Vagina (tissue), 2 donors: ENCODE results near the gene WNT2. TPM values are rescaled to one million over a fixed set of nuclear protein-coding genes. Genes with fewer than 3 reads are reported as not detected.

Experiments
- DNase-seq, 2 donors: peaks; one replicate each; pipeline ENCODE4 v3.0.0-alpha.2; 2017; ENCODE audit errors: extremely low spot score in 2 of 2
- H3K27ac ChIP-seq: fragments of 200-600 bp; sonication (generic); one replicate; pipeline ENCODE4 v1.5.1; 2019
- H3K27me3 ChIP-seq: fragments of 200-600 bp; sonication (generic); one replicate; pipeline ENCODE4 v1.5.1; 2019
- H3K36me3 ChIP-seq, 2 donors: fragments of 200-600 bp; sonication (generic); one replicate each; pipeline ENCODE4 v1.5.1; 2017 to 2019
- H3K4me1 ChIP-seq: fragments of 200-600 bp; sonication (generic); one replicate; pipeline ENCODE4 v1.5.1; 2019
- H3K4me3 ChIP-seq, 2 donors: fragments of 200-600 bp; sonication (generic); 1 replicate in 1 of 2; 2 replicates in 1 of 2; pipeline ENCODE4 v1.5.1; 2016 to 2019
- H3K9me3 ChIP-seq: fragments of 200-600 bp; sonication (generic); one replicate; pipeline ENCODE4 v1.5.1; 2019
- POLR2A ChIP-seq, 2 donors: fragments of 450-650 bp; IDR thresholded peaks; one replicate each; pipeline ENCODE4 v1.6.1; 2017; ENCODE audit warnings: antibody characterized with exemption in 2 of 2, mild to moderate bottlenecking in 2 of 2, moderate library complexity in 2 of 2
- POLR2AphosphoS5 ChIP-seq, 2 donors: sonication (generic); formaldehyde crosslinking; IDR thresholded peaks; one replicate each; pipeline ENCODE4 v1.9.0; 2017; ENCODE audit warnings: antibody characterized with exemption in 2 of 2, mild to moderate bottlenecking in 2 of 2, low read depth in 1 of 2; ENCODE audit not compliant: insufficient read depth in 1 of 2
- intact Hi-C: fragments of 100-400 bp; cut with DNase I; formaldehyde crosslinking; loops from one replicate; pipeline ENCODE4 v1.15.1; 2023
- total RNA-seq: library from RNA; depleted of rRNA; stranded (reverse); fragments of >200 nt; gene quantifications from one replicate; pipeline ENCODE4 v1.2.3, GENCODE V29; 2016
- TF ChIP-seq, protein P1 (sequence below), 3 experiments: fragments of 450-650 bp in 2 of 3; fragments of 200-600 bp in 1 of 3; sonication (generic) in 1 of 3; IDR thresholded peaks; one replicate each; pipeline ENCODE4 v1.5.1; 2017 to 2019; ENCODE audit warnings: antibody characterized with exemption in 3 of 3, mild to moderate bottlenecking in 2 of 3, moderate library complexity in 2 of 3

WNT2 gene
- total RNA-seq, 1 donor from 2014 or later = not detected

DNA sequence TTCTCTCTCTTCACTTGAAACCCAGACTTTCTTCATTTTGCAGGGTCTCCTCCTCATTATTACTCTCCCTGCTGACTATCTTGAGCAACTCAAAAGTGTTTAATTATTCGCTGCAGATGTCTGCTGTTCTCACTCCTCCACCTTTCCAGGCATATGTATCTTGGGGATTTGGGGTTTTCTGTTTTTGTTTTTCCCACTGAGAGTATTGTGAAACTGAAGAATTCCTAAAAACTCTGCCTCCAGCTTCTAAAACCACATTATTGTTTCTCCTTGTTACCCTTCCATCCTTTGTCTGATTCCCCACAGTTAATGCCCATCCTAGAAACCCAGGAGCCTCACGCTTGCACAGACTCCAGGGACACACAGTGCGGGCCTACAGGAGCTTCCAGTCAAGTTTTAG, 51.3 kb downstream of the WNT2 start:
- intact Hi-C loops = no loop called here
- no peak for DNase-seq
- peak overlapping the region; percentile 62 for H3K27ac ChIP-seq
- peaks cover 12% of the 10 kb centered on the region for H3K4me1 ChIP-seq
- no peaks in the 10 kb centered on the region for H3K9me3 ChIP-seq
- H3K4me3 ChIP-seq = no peak overlapping the region
- H3K36me3 ChIP-seq = no peaks in the 10 kb centered on the region
- TF ChIP-seq, protein P1, sequence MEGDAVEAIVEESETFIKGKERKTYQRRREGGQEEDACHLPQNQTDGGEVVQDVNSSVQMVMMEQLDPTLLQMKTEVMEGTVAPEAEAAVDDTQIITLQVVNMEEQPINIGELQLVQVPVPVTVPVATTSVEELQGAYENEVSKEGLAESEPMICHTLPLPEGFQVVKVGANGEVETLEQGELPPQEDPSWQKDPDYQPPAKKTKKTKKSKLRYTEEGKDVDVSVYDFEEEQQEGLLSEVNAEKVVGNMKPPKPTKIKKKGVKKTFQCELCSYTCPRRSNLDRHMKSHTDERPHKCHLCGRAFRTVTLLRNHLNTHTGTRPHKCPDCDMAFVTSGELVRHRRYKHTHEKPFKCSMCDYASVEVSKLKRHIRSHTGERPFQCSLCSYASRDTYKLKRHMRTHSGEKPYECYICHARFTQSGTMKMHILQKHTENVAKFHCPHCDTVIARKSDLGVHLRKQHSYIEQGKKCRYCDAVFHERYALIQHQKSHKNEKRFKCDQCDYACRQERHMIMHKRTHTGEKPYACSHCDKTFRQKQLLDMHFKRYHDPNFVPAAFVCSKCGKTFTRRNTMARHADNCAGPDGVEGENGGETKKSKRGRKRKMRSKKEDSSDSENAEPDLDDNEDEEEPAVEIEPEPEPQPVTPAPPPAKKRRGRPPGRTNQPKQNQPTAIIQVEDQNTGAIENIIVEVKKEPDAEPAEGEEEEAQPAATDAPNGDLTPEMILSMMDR (IDR thresholded peaks at IDR 0.05) = no peak
- no peak for TF ChIP-seq POLR2A (IDR thresholded peaks at IDR 0.05)
- TF ChIP-seq POLR2AphosphoS5 (IDR thresholded peaks at IDR 0.05; ENCODE audit: insufficient read depth in 1 of 2, low read depth in 1 of 2) = no peak
- H3K27me3 ChIP-seq = no peaks in the 10 kb centered on the region

DNA sequence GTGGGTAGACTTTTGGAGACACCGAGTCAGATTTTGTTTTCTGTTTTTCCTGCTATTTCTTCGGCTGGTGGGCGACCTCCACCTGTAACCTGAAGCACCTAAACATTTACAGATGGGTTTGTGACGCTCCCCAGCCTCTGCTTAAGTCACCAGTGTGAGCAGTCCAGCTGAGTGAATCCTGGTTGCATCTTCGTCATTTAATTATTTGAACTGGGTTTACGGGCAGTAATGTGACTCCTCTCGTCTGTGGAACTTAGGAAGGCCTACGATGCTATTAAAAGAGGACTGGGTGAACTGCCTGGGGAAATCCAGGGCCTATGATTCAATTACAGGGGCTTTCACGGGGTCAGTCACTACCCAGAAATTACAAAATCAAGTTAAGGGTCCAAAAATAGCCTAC, 52.5 kb downstream of the WNT2 start:
- DNase-seq = peak in 1 of 2 donors; percentile 83
- H3K4me3 ChIP-seq = no peak overlapping the region
- intact Hi-C loops = no loop called here
- TF ChIP-seq POLR2A (IDR thresholded peaks at IDR 0.05) (no peak), POLR2AphosphoS5 (IDR thresholded peaks at IDR 0.05; ENCODE audit: insufficient read depth in 1 of 2, low read depth in 1 of 2) (no peak)
- TF ChIP-seq, protein P1 (IDR thresholded peaks at IDR 0.05) = no peak
- H3K9me3 ChIP-seq = no peaks in the 10 kb centered on the region
- H3K36me3 ChIP-seq = no peaks in the 10 kb centered on the region
- H3K27ac ChIP-seq = peak overlapping the region; percentile 62
- no peaks in the 10 kb centered on the region for H3K27me3 ChIP-seq
- peaks cover 12% of the 10 kb centered on the region for H3K4me1 ChIP-seq

DNA sequence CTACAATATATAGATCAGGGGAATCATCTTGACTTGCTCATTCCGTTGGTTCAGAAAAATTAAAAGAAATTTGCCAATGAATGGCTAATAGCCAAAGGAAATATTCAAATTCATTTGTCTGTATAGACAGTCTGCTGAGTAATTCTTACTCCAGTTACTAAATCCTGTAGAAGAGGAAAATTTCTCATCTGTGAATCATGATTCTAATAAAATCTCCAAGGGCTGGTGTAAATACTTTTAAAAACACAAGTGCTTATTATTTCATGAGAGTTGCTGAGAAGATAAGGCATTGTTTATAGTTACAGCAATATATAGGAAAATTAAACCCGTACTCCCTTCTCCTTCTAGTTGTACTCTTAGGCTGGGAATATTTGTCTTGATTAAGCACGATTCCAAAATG, 53.0 kb downstream of the WNT2 start:
- Histone ChIP-seq H3K4me1 (peaks cover 12% of the 10 kb centered on the region), H3K27me3 (no peaks in the 10 kb centered on the region), H3K9me3 (no peaks in the 10 kb centered on the region), H3K4me3 (no peak overlapping the region), H3K36me3 (no peaks in the 10 kb centered on the region), H3K27ac (peak overlapping the region; percentile 62)
- TF ChIP-seq, protein P1 (IDR thresholded peaks at IDR 0.05) = no peak
- TF ChIP-seq POLR2A (IDR thresholded peaks at IDR 0.05) = no peak
- no peak for TF ChIP-seq POLR2AphosphoS5 (IDR thresholded peaks at IDR 0.05; ENCODE audit: insufficient read depth in 1 of 2, low read depth in 1 of 2)
- DNase-seq = no peak
- intact Hi-C loops = no loop called here

DNA sequence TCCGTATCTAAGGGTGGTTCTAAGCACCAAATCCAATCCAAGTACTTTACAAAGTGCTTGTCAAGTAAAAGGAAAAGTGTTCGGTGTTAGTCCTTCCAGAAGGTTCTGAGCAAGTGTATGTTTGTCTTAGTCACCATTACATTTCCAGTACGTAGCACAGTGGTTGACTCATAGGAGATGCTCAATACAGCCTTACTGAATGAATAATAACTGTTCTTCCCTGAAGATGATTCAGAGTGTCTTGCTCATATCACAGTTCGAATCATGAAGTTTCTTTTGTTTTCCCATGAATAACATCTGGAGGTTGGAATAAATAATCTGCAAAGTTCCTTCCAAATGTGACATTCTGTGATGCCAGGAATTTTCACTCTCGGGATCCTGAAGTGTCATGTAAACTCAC, 53.4 kb downstream of the WNT2 start:
- no peaks in the 10 kb centered on the region for H3K36me3 ChIP-seq
- no peaks in the 10 kb centered on the region for H3K9me3 ChIP-seq
- H3K4me1 ChIP-seq = peaks cover 12% of the 10 kb centered on the region
- peak overlapping the region; percentile 62 for H3K27ac ChIP-seq
- TF ChIP-seq POLR2AphosphoS5 (IDR thresholded peaks at IDR 0.05; ENCODE audit: insufficient read depth in 1 of 2, low read depth in 1 of 2) = peak in 1 of 2 donors; percentile 37
- TF ChIP-seq, protein P1 (IDR thresholded peaks at IDR 0.05) = no peak
- H3K4me3 ChIP-seq = no peak overlapping the region
- peak in 1 of 2 donors; percentile 1 for DNase-seq
- H3K27me3 ChIP-seq = no peaks in the 10 kb centered on the region
- intact Hi-C loops = no loop called here

DNA sequence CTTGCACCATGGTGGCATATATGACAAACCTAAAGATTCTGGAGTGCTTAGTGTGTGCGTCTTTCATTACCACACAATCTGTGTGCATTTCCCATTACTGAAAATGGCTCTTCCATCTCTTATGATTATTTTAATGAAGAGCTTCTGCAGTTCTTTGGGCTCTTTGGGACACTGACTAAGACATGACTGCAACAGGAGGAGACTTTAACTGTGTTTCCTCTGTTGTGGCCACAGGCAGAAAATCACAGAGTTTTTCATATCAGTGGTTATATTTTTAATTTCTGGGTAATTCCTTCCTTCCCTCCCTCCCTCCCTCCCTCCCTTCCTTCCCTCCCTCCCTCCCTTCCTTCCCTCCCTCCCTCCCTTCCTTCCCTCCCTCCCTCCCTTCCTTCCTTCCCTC, 58.1 kb downstream of the WNT2 start:
- Histone ChIP-seq H3K4me1 (peaks cover 6% of the 10 kb centered on the region), H3K27me3 (no peaks in the 10 kb centered on the region), H3K36me3 (no peaks in the 10 kb centered on the region), H3K27ac (no peak overlapping the region), H3K4me3 (no peak overlapping the region), H3K9me3 (no peaks in the 10 kb centered on the region)
- intact Hi-C loops = no loop called here
- no peak for DNase-seq
- TF ChIP-seq, protein P1 (IDR thresholded peaks at IDR 0.05) = no peak
- TF ChIP-seq POLR2A (IDR thresholded peaks at IDR 0.05) (no peak), POLR2AphosphoS5 (IDR thresholded peaks at IDR 0.05; ENCODE audit: insufficient read depth in 1 of 2, low read depth in 1 of 2) (no peak)
